HL-60 (cell line): ENCODE results near the gene C9orf50.

Source experiments
- POLR2AphosphoS5 ChIP-seq: IDR thresholded peaks from 2 replicates; pipeline ENCODE4 v1.6.1; 2012; ENCODE audit warnings: low read depth
- TF ChIP-seq, protein P1 (sequence below): IDR thresholded peaks from one replicate; pipeline ENCODE4 v1.5.1; 2011; ENCODE audit warnings: low read length, control low read depth, inconsistent platforms; ENCODE audit not compliant: insufficient read depth

DNA sequence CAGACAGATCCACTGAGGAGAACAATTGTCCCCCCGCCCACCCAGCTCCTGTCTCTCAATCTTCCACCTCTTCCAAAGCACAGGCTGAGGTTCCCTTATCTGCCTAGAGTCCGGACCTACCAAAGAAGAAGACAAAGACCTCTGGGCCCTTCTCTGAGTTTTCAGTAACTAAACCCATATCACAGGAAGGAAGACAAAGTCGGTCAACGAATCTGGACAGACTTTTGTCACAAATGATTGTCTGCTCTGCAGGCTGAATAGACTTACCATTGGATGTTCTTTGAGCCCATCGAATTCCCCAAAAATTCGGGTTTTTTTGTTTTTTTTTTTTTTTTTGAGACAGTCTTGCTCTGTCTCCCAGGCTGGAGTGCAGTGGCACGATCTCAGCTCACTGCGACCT lies 58.0 kb downstream of the C9orf50 start:
- TF ChIP-seq, protein P1, sequence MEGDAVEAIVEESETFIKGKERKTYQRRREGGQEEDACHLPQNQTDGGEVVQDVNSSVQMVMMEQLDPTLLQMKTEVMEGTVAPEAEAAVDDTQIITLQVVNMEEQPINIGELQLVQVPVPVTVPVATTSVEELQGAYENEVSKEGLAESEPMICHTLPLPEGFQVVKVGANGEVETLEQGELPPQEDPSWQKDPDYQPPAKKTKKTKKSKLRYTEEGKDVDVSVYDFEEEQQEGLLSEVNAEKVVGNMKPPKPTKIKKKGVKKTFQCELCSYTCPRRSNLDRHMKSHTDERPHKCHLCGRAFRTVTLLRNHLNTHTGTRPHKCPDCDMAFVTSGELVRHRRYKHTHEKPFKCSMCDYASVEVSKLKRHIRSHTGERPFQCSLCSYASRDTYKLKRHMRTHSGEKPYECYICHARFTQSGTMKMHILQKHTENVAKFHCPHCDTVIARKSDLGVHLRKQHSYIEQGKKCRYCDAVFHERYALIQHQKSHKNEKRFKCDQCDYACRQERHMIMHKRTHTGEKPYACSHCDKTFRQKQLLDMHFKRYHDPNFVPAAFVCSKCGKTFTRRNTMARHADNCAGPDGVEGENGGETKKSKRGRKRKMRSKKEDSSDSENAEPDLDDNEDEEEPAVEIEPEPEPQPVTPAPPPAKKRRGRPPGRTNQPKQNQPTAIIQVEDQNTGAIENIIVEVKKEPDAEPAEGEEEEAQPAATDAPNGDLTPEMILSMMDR: no peak
- TF ChIP-seq POLR2AphosphoS5: no peak
